Fibroblast of upper back skin (primary cell): ENCODE data around the gene ANKFY1.

Experiments used
- DNase-seq: peaks from one replicate; pipeline ENCODE4 v3.0.0-alpha.2; 2013

ANKFY1 gene

GRCh38 chr17:4175921-4176807 lies 87.6 kb downstream of the ANKFY1 start:
- DNase-seq = peak; percentile 37

GRCh38 chr17:4174556-4174955 lies 89.2 kb downstream of the ANKFY1 start:
- DNase-seq = no peak

- no peak for DNase-seq
These were observed 90.0 kb downstream of the ANKFY1 start for GRCh38 chr17:4173781-4174180.

- DNase-seq = no peak
These were observed 91.4 kb downstream of the ANKFY1 start for GRCh38 chr17:4172356-4172755.

- DNase-seq = no peak
These were observed 93.0 kb downstream of the ANKFY1 start for GRCh38 chr17:4170639-4171280.

- no peak for DNase-seq
These were observed 96.0 kb downstream of the ANKFY1 start for GRCh38 chr17:4167786-4168185.

- no peak for DNase-seq
These were observed 97.4 kb downstream of the ANKFY1 start for GRCh38 chr17:4166419-4166818.

- no peak for DNase-seq
These were observed 98.3 kb downstream of the ANKFY1 start for GRCh38 chr17:4165301-4166010.

- no peak for DNase-seq
These were observed 99.8 kb downstream of the ANKFY1 start for GRCh38 chr17:4163951-4164350.

- no peak for DNase-seq
These were observed 100.9 kb downstream of the ANKFY1 start for GRCh38 chr17:4162775-4163466.

- no peak for DNase-seq
These were observed 101.5 kb downstream of the ANKFY1 start for GRCh38 chr17:4162321-4162720.

- DNase-seq = no peak
These were observed 101.8 kb downstream of the ANKFY1 start for GRCh38 chr17:4161967-4162305.

GRCh38 chr17:4161192-4161966 lies 102.4 kb downstream of the ANKFY1 start:
- DNase-seq = peak; percentile 49

GRCh38 chr17:4160294-4160859 lies 103.4 kb downstream of the ANKFY1 start:
- no peak for DNase-seq

GRCh38 chr17:4159761-4160160 lies 104.0 kb downstream of the ANKFY1 start:
- DNase-seq = no peak

GRCh38 chr17:4157618-4158333 lies 106.0 kb downstream of the ANKFY1 start:
- no peak for DNase-seq

- DNase-seq = no peak
These were observed 106.9 kb downstream of the ANKFY1 start for GRCh38 chr17:4156750-4157381.

- no peak for DNase-seq
These were observed 107.7 kb downstream of the ANKFY1 start for GRCh38 chr17:4155980-4156620.

GRCh38 chr17:4154201-4154600 lies 109.6 kb downstream of the ANKFY1 start:
- DNase-seq = no peak

- peak; percentile 74 for DNase-seq
These were observed 111.3 kb downstream of the ANKFY1 start for GRCh38 chr17:4152471-4152870.
